KBM-7 (cell line): ENCODE measurements around the gene RGS12.
"Not testable (repeated sequence)": the region's sequence is repeated elsewhere in the genome, so short reads cannot be mapped to it uniquely, and the experiment has no call there.

Experiments
- DNase-seq: peaks from one replicate; pipeline ENCODE4 v3.0.0-alpha.2; 2015
- in situ Hi-C: fragments of 300-500 bp; cut with MboI; formaldehyde crosslinking; loops from 2 replicates; pipeline ENCODE4 v1.14.3; 2020; ENCODE audit warnings: low sequenced_read_pairs, low pct_unique_long_range_greater_than_20kb, mixed read lengths

The RGS12 gene

DNA sequence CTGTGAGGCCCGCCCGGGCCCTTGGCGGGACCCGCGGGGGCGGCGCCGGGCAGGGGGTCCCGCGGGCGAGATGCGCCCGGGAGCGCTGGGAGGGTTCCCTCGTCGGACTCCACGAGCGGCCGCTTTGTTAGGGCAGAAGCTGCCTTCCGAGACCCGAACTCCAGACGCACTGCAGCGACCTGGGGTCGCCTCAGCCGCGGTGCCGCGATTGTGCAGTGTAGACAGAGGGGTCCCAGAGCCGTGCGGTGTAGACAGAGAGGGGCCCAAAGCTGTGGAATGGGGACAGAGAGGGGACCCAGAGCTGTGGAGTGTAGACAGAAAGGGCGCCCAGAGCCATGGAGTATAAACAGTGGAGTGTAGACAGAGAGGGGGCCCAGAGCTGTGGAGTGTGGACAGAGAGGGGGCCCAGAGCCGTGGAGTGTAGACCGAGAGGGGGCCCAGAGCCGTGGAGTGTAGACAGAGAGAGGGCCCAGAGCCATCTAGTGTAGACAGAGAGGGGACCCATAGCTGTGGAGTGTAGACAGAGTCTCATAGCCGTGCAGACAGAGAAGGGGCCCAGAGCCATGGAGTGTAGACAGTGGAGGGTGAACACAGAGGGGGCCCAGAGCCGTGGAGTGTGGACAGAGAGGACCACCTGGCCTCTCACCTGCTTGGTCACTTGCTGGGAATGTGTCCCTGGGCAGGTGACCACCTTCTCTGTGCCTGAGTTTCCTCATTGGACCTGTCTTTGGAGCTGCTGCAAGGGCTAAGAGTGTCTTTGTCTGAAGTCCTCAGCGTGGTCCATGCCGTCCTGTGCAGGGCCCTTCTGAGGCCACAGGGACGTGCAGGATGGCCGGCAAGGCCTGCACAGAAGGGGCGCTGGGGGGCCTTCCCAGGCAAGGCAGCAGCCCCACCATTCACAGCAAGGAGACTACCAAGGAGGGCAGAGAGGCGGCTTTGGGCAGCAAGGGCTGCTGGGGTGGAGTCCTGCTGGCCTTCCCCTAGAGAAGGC lies 875 bp downstream of the RGS12 start:
- in situ Hi-C loops: no loop called here
- DNase-seq: peak; percentile 12

DNA sequence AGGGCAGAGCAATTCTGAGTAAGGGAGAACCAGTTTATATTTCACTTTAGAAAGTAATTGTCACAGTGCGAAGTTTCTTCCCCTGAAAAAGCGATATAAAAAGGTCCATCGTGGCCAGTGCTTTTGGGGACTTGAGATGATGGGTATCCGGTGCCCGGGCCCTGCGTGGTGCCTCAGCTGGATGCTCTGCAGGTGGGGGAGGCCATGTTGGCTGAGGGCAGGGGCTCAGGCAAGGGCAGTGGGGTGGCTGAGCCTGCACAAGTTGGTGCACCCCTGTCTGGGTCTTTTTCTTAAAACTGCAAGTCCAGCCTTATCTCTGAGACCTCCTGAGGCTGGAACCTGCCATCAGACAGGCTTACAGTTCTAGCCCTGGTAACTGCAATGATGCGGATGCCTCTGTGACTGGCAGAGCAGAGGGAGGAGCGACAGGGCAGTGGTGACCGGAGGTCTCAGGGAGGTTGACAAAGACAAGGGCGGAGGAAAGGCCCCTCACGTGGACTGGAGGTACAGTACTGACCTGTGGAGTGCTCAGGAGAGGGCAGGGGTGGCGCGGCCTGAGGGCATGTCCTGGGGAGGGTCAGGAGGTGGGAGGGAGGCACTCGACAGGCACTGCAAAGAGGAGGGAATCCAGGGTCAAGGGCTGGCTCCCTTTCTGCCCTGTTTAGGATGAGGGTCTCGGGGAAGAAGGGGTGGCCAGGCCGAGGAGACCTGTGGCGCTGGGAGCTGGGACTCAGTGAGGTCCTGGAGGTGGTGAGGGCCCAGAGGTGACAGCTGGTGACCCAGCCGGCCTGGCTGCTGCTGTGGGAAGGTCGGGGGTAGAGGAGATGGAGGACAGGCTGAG lies 1.8 kb downstream of the RGS12 start:
- no peak for DNase-seq
- in situ Hi-C loops: no loop called here

DNA sequence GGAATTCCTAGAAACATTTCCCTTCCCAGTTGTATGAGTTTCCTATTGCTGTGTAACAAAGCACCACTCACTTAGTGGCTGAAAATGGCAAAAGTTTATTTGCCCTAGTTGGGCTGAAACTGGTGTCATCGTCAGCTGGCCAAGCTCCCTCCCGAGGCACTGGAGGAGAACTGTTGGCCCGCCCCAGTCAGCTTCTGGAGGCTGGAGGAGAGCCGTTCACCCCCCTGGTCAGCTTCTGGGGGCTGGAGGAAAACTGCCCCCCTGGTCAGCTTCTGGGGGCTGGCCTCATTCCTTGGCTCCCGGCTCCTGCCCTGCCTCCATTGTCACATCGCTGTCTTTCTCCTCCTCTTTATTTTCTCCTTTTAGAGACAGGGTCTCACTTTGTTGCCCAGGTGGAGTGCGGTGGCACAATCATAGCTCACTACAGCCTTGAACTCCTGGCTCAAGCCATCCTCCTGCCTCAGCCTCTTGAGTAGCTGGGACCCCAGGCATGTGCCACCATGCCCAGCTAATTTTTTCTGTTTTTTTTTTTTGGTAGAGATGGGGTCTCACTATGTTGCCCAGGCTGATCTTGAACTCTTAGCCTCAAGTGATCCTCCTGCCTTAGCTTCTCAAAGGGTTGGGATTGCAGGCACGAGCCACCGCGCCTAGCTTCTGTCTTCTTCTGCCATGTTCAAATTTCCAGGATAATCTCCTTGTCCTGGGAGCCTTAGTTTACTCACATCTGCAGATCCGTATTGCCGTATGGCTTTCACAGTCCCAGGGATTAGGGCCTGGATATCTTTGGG lies 3.2 kb downstream of the RGS12 start:
- in situ Hi-C loops: no loop called here
- DNase-seq: no peak

DNA sequence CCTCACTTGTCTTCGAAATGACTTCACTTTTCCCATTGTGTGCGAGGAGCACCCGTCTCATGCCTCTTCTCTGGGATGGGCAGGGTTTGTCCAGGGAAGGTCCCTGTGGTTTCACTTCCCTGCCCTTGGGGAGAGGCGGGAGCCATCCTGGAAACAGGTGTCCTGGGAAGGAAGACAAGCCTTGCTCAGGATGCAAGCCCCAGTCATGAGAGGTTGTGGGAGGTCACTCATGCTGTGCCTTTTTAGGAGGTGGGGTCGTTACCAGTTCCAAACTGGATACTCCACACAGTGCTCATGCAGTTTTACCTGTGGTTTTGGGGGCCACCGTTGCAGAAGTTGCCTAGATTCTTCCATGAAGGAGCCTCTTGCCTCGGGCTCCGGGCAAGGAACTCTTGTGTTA lies 3.8 kb downstream of the RGS12 start:
- DNase-seq: no peak
- in situ Hi-C loops: no loop called here

DNA sequence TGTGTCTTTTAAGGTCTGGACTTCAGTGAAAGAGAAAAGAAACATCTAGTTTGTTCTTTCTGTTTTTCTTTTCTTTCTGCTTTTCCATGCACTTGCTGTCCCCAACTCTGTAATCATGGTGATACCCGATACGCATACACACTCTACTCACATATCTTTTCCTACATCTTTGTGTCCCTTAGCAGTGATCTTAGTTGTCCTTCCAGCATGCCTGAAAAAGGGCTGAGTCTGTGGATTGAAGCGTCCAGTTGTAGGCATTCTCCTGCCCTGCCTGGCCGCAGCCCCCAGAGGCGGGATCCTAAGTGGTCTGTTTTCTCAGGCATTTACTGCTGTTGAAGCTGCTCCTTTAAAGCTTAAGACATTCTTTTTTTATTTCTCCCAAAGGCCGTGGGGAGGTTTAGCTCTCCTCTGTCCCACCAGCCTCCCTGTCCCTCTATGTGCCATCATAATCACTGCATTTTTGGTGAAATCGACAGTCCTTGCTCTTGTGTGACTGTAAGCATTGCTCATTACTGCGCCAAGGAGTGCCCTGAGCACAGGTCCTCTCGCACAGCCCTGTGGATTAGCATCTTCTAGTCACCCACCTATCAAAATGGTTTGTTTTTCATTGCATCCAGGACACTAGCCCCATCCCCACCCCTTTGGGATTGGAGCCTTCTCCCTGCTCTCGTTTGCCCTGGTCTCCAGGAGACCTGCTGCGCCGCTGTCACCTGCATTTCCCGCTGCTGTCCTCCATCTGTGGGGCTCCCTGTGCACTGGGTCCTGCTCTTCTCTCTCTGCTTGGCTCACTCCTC lies 4.4 kb downstream of the RGS12 start:
- in situ Hi-C loops: no loop called here
- no peak for DNase-seq

DNA sequence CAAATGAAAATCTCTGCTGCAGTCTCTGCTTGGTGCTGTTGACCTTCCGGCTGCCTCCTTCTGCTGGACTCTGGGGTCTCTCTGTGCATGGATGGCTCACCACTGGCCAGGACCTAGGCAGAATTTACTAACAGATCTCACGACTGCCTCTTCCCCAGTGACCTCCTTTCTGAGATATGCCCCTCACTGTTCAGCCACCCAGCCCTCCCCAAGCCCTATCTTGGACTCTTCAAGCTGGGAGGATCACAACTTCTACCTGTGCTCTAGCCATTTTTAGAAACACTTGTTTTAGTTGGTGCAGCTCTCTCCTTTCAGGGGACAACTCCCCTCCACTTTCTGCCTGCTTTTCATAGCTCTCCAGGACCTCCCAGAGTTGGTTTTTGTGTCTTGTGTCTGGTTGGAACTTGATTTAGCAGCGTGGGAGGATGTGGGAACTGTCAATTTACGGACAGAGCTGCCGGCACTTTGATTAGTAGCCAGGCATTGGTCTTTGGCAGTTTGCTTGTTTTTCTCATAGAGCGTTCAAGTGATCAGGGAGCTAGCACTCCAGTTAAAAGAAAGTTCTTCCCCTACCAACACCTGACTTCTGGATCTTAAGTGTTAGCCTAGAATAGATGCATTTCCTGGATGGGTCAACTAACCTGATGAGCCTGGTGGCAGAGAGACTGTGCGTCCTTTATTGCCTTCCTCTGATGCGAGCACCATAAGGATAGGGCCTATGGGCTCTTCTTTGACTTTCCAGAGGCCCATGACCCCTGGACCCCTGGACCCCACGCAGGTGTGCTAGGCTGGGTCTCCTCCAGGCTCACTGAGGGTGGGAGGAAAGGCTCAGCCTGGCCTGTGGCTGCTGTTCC lies 6.5 kb downstream of the RGS12 start:
- no peak for DNase-seq
- in situ Hi-C loops: no loop called here

DNA sequence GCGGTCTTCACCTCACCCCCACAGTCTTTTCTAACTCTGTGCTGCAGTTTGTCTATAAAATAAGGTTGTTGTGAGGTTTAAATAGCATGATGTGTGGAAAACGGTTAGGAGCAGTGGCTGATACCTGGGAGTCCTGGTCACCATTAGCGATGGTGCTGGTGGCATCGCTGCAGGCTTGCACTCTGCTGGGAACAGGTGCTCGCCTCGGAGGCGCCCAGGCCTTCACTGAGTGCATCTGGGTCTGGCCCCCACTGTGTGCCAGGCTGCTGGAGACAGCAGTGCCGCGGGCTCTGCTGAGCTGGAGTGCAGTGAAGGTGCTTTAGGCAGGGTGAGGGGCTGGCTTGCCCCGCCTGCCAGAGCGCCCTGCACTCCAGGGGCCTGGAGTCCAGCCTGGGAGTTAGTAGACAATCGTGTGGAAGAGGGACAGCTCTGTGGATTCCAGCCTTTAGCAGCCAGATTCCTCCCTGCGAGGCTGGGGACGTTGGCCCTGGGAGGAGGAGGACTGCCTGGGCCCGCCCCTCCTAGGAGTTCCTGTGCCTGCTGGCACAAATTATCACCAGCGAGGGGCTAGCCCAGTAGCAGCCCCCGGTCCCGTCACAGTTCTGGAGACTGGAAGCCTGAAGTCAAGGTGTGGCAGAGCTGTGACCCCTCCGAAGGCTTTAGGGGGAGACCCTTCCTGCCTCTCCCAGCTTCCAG lies 7.3 kb downstream of the RGS12 start:
- DNase-seq: no peak
- in situ Hi-C loops: no loop called here

DNA sequence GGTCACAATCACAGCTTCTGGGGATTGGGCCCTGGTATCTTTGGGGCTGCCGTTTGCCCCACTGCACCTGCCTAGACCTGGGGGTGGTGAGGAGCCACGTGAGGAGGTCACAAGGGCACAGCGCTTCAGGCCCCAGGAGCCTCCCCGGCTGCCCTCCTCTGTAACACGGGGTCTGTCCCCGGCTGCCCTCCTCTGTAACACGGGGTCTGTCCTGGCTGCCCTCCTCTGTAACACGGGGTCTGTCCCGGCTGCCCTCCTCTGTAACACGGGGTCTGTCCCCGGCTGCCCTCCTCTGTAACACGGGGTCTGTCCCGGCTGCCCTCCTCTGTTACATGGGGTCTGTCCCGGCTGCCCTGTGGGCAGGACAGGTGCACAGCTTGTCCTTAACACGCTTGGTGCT lies 8.1 kb downstream of the RGS12 start:
- in situ Hi-C loops, DNase-seq: not testable (repeated sequence)

DNA sequence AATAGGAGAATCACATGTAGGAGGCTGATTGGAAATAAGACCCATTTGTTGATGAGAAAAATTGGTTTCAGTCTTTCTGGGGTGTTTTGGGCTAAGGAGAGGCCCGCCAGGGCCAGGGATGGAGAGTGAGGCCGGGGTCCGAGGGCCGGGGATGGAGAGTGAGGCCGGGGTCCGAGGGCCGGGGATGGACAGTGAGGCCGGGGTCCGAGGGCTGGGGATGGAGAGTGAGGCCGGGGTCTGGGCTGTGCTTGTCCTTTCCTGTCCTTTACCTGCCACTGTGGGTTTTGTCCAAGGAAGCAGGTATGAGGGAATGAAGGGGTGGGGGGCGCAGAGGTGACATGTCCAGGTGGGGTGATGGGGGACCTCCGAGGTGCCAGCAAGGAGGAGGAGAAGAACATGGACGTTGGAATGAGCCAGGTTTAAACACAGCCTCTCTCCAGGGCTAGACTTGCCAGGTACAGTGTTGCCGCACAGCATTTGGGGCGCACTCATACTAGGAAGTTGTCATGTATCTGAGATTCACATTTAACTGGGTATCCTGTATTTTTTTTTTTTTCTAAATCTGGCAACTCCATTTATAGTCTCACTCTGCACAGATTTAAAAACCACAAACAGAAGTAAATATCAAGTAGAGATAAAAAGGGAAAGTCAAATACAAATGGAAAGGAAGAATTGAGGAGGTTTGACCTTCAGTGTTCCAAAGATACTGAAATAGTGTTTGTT lies 8.8 kb downstream of the RGS12 start:
- in situ Hi-C loops: no loop called here
- peak; percentile 15 for DNase-seq

DNA sequence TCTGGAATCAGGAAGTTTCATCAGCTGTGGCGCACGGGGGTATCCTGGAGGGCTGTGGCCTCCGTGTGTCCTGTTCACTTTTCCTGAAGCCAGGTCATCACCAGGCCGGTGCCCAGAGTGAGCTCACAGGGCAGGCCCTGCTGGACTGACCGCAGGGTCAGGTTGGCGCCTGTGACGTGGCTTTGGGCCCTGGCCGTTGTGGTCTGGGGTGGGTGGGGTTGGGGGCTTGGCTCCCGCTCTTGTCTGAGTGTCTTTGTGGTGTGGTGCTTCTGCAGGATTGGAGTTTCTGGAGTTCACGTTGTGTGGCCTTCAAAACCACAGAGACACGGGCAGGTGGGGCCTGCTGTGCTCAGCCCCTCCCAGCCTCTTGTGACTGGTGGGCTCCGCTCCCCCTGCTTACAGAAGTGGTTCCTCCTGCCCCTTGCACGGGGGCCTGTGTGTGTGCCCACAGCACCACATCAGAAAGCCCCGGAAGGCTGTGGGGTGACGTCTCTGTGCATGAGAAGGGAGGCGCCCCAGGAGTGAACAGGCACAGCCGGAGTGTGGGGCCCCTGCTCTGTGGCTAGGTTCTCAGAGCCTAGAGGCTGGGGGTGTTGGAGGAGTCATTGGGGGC lies 9.5 kb downstream of the RGS12 start:
- in situ Hi-C loops: no loop called here
- peak; percentile 27 for DNase-seq

DNA sequence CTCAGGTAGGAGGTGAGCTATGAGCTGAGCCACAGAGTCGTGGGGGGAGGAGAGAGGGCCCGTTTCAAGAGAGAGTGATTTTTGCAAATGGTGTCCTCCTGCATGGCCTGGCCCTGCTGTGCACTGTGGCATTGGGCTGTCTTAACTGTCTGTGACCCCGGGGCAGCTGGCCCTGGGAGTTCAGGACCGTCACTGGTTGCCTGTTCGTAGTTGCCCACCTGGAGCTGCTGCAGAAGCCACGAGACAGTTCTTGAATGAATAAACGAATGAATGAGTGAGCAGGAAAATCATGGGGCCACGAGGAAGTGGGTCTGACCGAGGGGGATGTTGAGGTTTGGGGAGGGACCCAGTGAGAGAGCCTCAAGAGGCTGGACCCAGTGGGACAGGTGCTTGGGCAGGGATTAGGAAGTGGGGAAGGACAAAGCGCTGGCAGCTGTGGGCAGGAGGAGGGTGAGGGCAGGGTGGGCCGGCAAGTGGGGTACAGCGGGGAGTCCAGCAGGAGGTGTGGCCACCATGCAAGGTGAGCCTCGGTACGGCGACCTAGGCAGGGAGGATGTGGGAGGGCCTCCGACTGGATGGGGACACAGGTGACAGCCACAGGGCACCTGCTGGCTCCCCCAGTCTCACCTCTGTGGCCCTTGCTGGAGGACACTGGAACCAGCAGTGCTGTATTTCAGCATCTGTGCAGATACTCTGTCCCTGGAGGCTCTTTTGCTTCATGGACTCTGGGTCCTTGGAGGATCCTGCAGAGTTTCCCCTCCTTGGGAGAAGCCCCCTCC lies 10.2 kb downstream of the RGS12 start:
- in situ Hi-C loops: no loop called here
- peak; percentile 45 for DNase-seq

DNA sequence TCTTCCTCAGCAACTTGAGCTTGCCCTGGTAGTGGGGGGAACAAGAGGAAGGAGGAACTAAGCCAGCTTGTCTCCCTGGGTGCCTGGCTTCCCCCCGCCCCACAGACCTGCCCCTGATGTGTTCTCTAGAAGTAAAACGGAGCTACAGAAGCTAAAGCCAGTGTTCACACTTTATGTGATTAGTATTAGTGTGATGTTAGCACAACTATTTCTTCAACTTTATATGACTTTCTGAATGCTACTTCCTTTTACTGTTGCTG lies 10.7 kb downstream of the RGS12 start:
- DNase-seq: peak; percentile 18
- in situ Hi-C loops: no loop called here

DNA sequence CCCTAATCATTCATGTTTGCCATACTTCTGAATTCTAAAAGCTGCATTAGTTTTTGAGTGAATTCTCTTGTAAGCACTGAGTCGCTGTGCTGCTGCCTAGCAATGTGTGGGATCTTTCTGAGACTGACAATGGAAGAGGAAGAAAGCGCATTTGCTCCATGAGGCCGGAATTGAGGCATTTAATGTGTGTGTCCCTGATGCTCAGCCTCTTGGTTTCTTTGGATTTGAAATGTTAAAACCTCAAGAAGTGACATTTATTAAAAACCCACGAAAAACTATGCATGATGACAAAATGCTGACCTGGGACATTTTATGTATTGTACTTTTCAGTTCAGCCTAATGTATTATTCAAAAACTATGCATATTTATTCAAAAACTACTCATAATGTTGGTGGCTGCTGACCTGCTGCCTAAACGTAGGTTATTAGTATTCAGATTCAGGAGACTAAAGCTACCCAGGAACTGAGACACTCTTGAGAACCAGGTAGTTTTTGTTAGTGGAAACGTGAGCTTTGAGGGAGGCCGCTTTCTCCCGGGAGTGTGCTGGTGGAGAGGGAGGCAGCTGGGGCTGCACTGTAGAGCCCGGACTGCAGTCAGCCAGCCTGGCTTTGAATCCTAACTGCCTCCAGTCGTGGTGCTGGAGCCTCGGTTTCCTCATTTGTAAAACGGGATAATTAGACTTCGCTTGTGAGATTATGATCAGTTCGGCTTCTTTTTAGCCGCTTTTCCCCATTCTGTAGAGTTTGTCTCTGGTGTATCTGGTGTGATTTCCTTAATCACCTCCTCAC lies 11.3 kb downstream of the RGS12 start:
- in situ Hi-C loops: no loop called here
- DNase-seq: no peak

DNA sequence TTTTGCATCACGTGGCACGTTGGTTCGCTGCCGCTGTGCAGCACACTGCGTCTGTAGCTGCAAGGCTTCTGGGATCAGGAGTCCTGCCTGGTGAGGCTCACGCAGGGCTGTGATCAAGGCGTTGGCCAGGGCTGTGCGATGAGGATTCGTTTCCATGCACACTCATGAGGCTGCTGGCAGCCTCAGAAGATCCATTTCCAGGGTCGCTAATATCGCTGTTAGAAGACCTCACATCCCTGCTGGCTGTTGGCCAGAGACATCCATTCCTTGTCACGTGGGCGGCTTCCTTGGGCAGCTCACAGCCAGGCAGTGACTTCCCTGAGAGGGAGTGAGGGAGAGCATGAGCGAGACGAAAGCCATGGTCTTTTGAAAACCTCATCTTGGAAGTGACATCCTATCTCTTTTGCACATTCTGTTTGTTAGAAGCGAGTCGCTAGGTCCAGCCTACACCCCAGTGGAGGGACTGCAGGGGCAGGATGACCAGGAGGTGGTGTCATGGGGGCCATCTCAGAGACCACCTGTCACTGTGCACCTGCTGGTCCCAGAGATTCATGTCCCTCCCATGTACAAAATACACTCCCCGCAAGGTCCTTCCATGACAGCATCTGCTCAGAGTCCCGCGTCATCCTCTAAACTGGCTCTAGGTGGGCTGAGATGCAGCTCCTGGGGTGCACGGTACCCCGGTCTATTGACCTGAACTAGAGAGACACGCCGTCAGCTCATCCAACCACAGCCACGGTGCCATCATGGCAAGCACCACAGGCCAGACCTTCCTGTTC lies 12.2 kb downstream of the RGS12 start:
- in situ Hi-C loops: no loop called here
- no peak for DNase-seq
